ENCODE measurements around the gene PLCD1. TPM values are rescaled to one million over a fixed set of nuclear protein-coding genes. Genes with fewer than 3 reads are reported as not detected.

Gene PLCD1
- total and polyA plus RNA-seq, 8 donors = 33.3 to 54.3 (median 44.6) TPM

DNA sequence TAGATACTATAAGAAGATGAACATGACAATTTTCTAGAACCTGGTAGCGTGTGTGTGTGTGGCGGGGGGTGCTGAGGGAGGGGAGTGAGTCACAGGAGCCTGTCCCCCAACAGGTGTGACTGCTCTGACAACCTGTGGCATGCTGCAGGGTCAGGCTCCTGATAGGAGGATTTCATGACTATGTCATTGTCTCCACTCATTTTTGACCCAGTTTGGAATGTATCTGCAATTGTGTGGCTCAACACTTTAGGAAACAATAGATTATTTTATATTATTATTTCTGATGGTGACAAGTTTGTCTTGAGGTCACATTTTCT lies 48.1 kb downstream of the PLCD1 start:
- Histone ChIP-seq H3K4me3 (no peak overlapping the region), H3K36me3 (peaks cover 0 to 18% of the 10 kb centered on the region in 2 donors), H3K9me3 (no peaks in the 10 kb centered on the region), H3K27me3 (no peaks in the 10 kb centered on the region), H3K27ac (peak overlapping the region in 1 of 2 donors; percentile 89), H3K4me1 (peaks cover 4 to 56% of the 10 kb centered on the region in 2 donors)
- ATAC-seq (no peak), DNase-seq (no peak)
- intact Hi-C loops (cut with DNase I) = no loop called here
- TF ChIP-seq, protein P1, sequence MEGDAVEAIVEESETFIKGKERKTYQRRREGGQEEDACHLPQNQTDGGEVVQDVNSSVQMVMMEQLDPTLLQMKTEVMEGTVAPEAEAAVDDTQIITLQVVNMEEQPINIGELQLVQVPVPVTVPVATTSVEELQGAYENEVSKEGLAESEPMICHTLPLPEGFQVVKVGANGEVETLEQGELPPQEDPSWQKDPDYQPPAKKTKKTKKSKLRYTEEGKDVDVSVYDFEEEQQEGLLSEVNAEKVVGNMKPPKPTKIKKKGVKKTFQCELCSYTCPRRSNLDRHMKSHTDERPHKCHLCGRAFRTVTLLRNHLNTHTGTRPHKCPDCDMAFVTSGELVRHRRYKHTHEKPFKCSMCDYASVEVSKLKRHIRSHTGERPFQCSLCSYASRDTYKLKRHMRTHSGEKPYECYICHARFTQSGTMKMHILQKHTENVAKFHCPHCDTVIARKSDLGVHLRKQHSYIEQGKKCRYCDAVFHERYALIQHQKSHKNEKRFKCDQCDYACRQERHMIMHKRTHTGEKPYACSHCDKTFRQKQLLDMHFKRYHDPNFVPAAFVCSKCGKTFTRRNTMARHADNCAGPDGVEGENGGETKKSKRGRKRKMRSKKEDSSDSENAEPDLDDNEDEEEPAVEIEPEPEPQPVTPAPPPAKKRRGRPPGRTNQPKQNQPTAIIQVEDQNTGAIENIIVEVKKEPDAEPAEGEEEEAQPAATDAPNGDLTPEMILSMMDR (IDR thresholded peaks at IDR 0.05) = no peak

DNA sequence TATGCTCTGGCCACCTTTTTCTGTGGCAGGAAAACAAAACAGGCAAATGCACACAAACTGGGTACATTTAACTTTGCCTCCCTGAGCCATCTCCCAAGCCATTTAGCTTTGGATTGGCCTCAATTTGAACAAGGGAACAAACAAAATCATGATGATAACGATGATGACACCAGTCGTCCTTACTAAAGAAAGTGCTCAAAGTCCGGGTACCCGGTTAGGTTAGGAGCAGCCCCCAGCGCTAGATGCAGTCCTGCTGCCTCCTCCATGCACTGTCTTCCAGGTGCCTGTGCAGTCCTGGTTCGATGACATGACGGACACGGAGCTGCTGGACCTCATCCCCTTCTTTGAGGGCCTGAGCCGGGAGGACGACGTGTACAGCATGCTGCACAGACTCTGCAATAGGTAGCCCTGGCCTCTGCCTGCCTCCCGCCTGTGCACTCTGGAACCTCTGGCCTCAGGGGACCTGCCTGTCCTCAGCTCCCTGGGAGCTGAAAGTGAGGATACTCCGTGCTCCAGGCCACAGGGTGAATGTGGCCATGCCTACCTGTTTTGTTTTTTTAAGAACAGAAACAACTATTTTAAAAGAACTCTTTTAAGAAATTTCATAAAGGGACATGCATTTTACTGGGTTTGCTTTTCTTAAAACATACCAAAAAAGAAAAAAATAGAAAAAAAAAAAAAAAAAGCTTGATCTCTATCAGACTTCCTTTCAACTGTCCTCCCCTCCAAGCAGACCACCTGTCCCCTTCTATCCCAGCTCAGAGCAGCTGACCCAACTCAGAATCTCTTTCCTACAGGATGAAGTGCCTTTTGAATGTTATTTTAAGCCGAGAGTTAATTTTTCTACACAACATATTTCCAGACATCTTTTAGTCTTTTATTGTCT lies 48.7 kb downstream of the PLCD1 start:
- Histone ChIP-seq H3K36me3 (peaks cover 0 to 24% of the 10 kb centered on the region in 2 donors), H3K4me3 (no peak overlapping the region), H3K4me1 (peaks cover 0 to 50% of the 10 kb centered on the region in 2 donors), H3K9me3 (no peaks in the 10 kb centered on the region), H3K27ac (peak overlapping the region in 1 of 2 donors; percentile 89), H3K27me3 (no peaks in the 10 kb centered on the region)
- intact Hi-C loops (cut with DNase I) = no loop called here
- TF ChIP-seq, protein P1 (IDR thresholded peaks at IDR 0.05) = no peak
- peak in 1 of 4 donors; percentile 77 for DNase-seq
- no peak for ATAC-seq

DNA sequence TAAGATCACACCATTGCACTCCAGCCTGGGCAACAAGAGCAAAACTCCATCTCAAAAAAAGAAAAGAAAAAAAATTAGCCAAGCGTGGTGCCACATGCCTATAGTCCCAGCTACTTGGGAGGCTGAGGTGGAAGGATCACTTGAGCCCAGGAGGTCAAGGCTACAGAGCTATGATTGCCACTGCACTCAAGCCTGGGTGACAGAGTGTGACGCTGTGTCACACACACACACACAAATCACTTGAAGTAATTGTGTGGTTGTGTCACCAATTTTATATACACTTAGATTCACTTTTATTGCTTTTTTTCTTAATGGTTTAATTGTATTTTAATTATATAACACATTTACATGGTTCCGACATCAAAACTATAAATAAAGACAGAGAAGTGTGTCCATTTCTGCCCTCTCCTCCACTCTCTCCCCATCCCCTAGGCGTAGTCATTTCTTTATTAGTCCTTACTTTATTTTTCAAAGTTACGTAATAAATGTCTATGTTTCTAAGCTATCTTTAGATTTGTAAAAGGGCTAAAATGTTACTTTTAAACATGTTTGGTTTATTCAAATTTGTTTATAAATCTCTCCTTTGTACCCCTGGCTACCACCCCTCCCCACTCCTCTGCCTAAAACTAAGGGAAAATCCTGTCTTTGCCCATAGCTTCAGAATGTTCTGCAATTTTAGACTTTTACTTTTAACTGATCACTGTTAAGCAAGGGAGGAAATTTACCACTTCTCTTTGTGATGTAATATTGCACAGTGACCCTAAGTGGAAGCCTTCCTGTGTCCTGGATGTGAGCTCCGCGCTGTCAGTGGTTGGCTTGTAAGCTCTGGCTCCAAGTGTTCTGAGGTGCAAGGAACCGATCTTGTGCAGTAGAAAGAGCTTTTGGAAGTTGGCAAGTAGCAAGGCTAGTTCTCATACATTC lies 49.6 kb downstream of the PLCD1 start:
- DNase-seq (no peak), ATAC-seq (peak; percentile 57)
- Histone ChIP-seq H3K36me3 (peaks cover 0 to 26% of the 10 kb centered on the region in 2 donors), H3K27me3 (no peaks in the 10 kb centered on the region), H3K4me1 (peaks cover 0 to 41% of the 10 kb centered on the region in 2 donors), H3K9me3 (no peaks in the 10 kb centered on the region), H3K4me3 (no peak overlapping the region), H3K27ac (peak overlapping the region in 1 of 2 donors; percentile 89)
- intact Hi-C loops (cut with DNase I) = no loop called here
- TF ChIP-seq, protein P1 (IDR thresholded peaks at IDR 0.05) = no peak

DNA sequence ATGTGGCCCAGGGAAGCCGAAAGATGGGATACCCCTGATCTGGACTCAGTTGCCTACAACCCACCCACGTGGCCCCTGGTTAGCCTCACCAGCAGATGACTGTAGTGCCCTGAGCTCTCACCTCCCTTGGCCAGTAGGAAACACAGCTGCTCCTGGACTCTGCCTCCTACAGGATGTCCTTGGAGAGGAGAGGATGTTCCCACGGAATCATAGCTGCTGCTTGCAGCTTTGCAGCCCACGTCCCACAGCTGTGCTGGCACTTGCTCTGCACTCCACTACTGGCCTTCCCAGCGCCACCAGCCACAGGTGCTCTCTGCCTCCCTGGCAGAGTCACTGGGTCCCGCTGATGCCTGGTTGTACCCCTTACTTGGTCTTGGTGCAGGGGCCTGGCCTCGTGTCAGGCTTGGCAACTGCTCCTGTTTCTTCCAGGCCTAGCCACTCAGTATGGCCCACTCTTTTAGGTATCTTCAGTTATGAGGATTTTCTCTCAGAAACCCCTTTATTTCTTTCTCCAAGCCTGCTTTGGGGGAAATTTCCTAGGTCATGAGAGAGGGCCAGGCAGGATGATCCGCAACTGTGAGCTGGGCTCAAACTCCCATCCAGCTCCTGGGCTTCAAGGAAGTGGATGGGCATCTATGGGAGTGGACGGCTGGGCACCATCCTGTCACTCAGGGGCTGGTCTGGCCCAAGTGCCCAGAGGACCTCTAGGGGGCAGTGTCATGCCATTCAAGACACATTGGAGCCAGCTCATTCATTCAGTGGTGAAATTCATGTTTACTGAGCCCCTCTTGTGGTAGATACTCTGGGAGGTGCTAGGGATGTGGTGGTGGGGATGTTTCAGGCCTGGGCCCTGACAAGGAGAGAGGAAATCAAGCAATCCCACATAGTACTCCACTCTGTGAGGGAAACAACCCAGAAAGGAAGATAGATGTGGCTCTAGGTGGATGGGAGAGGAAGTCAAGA lies 55.0 kb downstream of the PLCD1 start:
- no peak overlapping the region for H3K27ac ChIP-seq

More for the DNA sequence above, 55.0 kb downstream of the PLCD1 start:
- DNase-seq (peak in 3 of 4 donors; percentile 65 to 90 (median 71)), ATAC-seq (peak; percentile 96)
- Histone ChIP-seq H3K4me3 (no peak overlapping the region), H3K27me3 (no peaks in the 10 kb centered on the region), H3K36me3 (peaks cover 0 to 14% of the 10 kb centered on the region in 2 donors), H3K4me1 (peaks cover 0 to 15% of the 10 kb centered on the region in 2 donors), H3K9me3 (no peaks in the 10 kb centered on the region)
- TF ChIP-seq, protein P1 (IDR thresholded peaks at IDR 0.05) = peak; percentile 75 to 94
- intact Hi-C loops (cut with DNase I) = no loop called here
